ENCODE data around the gene TENM4. TPM values are rescaled to one million over a fixed set of nuclear protein-coding genes. Genes with fewer than 3 reads are reported as not detected.

Gene TENM4
- polyA plus RNA-seq, 3 donors from 2014 or later: not detected

- no peak overlapping the region for H3K27ac Mint-ChIP-seq
- H3K4me1 Mint-ChIP-seq: no peaks in the 10 kb centered on the region
- H3K9me3 Mint-ChIP-seq: no peaks in the 10 kb centered on the region
- no peak for DNase-seq
- no peak overlapping the region for H3K4me3 Mint-ChIP-seq
- peaks cover 0 to 8% (median 3%) of the 10 kb centered on the region in 3 donors for H3K27me3 Mint-ChIP-seq (ENCODE audit: low read depth in 3 of 3)
- no peaks in the 10 kb centered on the region for H3K36me3 Mint-ChIP-seq
Observed at GRCh38 chr11:78699609-78700135, 741.2 kb downstream of the TENM4 start.

GRCh38 chr11:78698612-78699011, 742.2 kb downstream of the TENM4 start:
- H3K27me3 Mint-ChIP-seq (ENCODE audit: low read depth in 3 of 3): peaks cover 0 to 11% (median 3%) of the 10 kb centered on the region in 3 donors
- H3K27ac Mint-ChIP-seq: no peak overlapping the region
- H3K4me1 Mint-ChIP-seq: no peaks in the 10 kb centered on the region
- no peak for DNase-seq
- no peak overlapping the region for H3K4me3 Mint-ChIP-seq
- H3K9me3 Mint-ChIP-seq: no peaks in the 10 kb centered on the region
- no peaks in the 10 kb centered on the region for H3K36me3 Mint-ChIP-seq

GRCh38 chr11:78696177-78696576, 744.7 kb downstream of the TENM4 start:
- Mint-ChIP-seq H3K9me3 (no peaks in the 10 kb centered on the region), H3K27me3 (ENCODE audit: low read depth in 3 of 3) (peaks cover 0 to 11% (median 0%) of the 10 kb centered on the region in 3 donors), H3K4me1 (no peaks in the 10 kb centered on the region), H3K4me3 (no peak overlapping the region), H3K27ac (no peak overlapping the region), H3K36me3 (no peaks in the 10 kb centered on the region)
- DNase-seq: no peak

GRCh38 chr11:78694152-78694551, 746.7 kb downstream of the TENM4 start:
- Mint-ChIP-seq H3K9me3 (peaks cover 0 to 1% (median 0%) of the 10 kb centered on the region in 6 donors), H3K4me3 (no peak overlapping the region), H3K4me1 (no peaks in the 10 kb centered on the region), H3K36me3 (no peaks in the 10 kb centered on the region), H3K27me3 (ENCODE audit: low read depth in 3 of 3) (peaks cover 0 to 8% (median 2%) of the 10 kb centered on the region in 3 donors), H3K27ac (no peak overlapping the region)
- DNase-seq: no peak

GRCh38 chr11:78691215-78691614, 749.6 kb downstream of the TENM4 start:
- Mint-ChIP-seq H3K27me3 (ENCODE audit: low read depth in 3 of 3) (peaks cover 2 to 7% (median 3%) of the 10 kb centered on the region in 3 donors), H3K27ac (no peak overlapping the region), H3K4me1 (no peaks in the 10 kb centered on the region)

GRCh38 chr11:78690352-78690987, 750.4 kb downstream of the TENM4 start:
- peaks cover 2 to 3% (median 3%) of the 10 kb centered on the region in 3 donors for H3K27me3 Mint-ChIP-seq (ENCODE audit: low read depth in 3 of 3)
- DNase-seq: no peak
- H3K27ac Mint-ChIP-seq: no peak overlapping the region
- peaks cover 0 to 1% (median 0%) of the 10 kb centered on the region in 6 donors for H3K9me3 Mint-ChIP-seq
- no peaks in the 10 kb centered on the region for H3K4me1 Mint-ChIP-seq
- no peak overlapping the region for H3K4me3 Mint-ChIP-seq
- H3K36me3 Mint-ChIP-seq: no peaks in the 10 kb centered on the region

More at GRCh38 chr11:78691215-78691614, 749.6 kb downstream of the TENM4 start:
- no peak for DNase-seq
- Mint-ChIP-seq H3K4me3 (no peak overlapping the region), H3K9me3 (peaks cover 0 to 1% (median 0%) of the 10 kb centered on the region in 6 donors), H3K36me3 (no peaks in the 10 kb centered on the region)

GRCh38 chr11:78689585-78690153, 751.2 kb downstream of the TENM4 start:
- H3K36me3 Mint-ChIP-seq: no peaks in the 10 kb centered on the region
- peaks cover 0 to 1% (median 0%) of the 10 kb centered on the region in 6 donors for H3K9me3 Mint-ChIP-seq
- no peak for DNase-seq
- no peak overlapping the region for H3K27ac Mint-ChIP-seq
- no peaks in the 10 kb centered on the region for H3K4me1 Mint-ChIP-seq
- H3K4me3 Mint-ChIP-seq: no peak overlapping the region
- peaks cover 2 to 3% (median 3%) of the 10 kb centered on the region in 3 donors for H3K27me3 Mint-ChIP-seq (ENCODE audit: low read depth in 3 of 3)

GRCh38 chr11:78689101-78689500, 751.7 kb downstream of the TENM4 start:
- no peaks in the 10 kb centered on the region for H3K4me1 Mint-ChIP-seq
- H3K9me3 Mint-ChIP-seq: peaks cover 0 to 1% (median 0%) of the 10 kb centered on the region in 6 donors
- H3K27me3 Mint-ChIP-seq (ENCODE audit: low read depth in 3 of 3): peaks cover 3% of the 10 kb centered on the region in 3 donors
- DNase-seq: no peak
- no peak overlapping the region for H3K4me3 Mint-ChIP-seq
- H3K27ac Mint-ChIP-seq: no peak overlapping the region
- H3K36me3 Mint-ChIP-seq: no peaks in the 10 kb centered on the region

- Mint-ChIP-seq H3K36me3 (no peaks in the 10 kb centered on the region), H3K4me1 (no peaks in the 10 kb centered on the region), H3K27me3 (ENCODE audit: low read depth in 3 of 3) (peaks cover 0 to 5% (median 5%) of the 10 kb centered on the region in 3 donors), H3K27ac (no peak overlapping the region), H3K4me3 (no peak overlapping the region), H3K9me3 (peaks cover 0 to 5% (median 0%) of the 10 kb centered on the region in 6 donors)
- DNase-seq: no peak
Observed at GRCh38 chr11:78688460-78688859, 752.4 kb downstream of the TENM4 start.

- DNase-seq: no peak
- H3K9me3 Mint-ChIP-seq: peaks cover 0 to 5% (median 0%) of the 10 kb centered on the region in 6 donors
- H3K27me3 Mint-ChIP-seq (ENCODE audit: low read depth in 3 of 3): peaks cover 0 to 5% (median 3%) of the 10 kb centered on the region in 3 donors
- no peak overlapping the region for H3K4me3 Mint-ChIP-seq
- no peak overlapping the region for H3K27ac Mint-ChIP-seq
- no peaks in the 10 kb centered on the region for H3K4me1 Mint-ChIP-seq
- no peaks in the 10 kb centered on the region for H3K36me3 Mint-ChIP-seq
Observed at GRCh38 chr11:78685156-78685555, 755.7 kb downstream of the TENM4 start.

- Mint-ChIP-seq H3K9me3 (peaks cover 0 to 5% (median 0%) of the 10 kb centered on the region in 6 donors), H3K4me3 (no peak overlapping the region), H3K27me3 (ENCODE audit: low read depth in 3 of 3) (peaks cover 0 to 5% (median 3%) of the 10 kb centered on the region in 3 donors), H3K4me1 (no peaks in the 10 kb centered on the region), H3K36me3 (no peaks in the 10 kb centered on the region), H3K27ac (no peak overlapping the region)
- no peak for DNase-seq
Observed at GRCh38 chr11:78684377-78684776, 756.5 kb downstream of the TENM4 start.

GRCh38 chr11:78683774-78684173, 757.1 kb downstream of the TENM4 start:
- no peak for DNase-seq
- Mint-ChIP-seq H3K9me3 (peaks cover 0 to 5% (median 0%) of the 10 kb centered on the region in 6 donors), H3K4me1 (no peaks in the 10 kb centered on the region), H3K27me3 (ENCODE audit: low read depth in 3 of 3) (peaks cover 0 to 5% (median 3%) of the 10 kb centered on the region in 3 donors), H3K36me3 (no peaks in the 10 kb centered on the region), H3K4me3 (no peak overlapping the region), H3K27ac (no peak overlapping the region)

GRCh38 chr11:78676026-78676557, 764.7 kb downstream of the TENM4 start:
- no peak for DNase-seq
- H3K36me3 Mint-ChIP-seq: no peaks in the 10 kb centered on the region
- no peaks in the 10 kb centered on the region for H3K4me1 Mint-ChIP-seq
- no peak overlapping the region for H3K4me3 Mint-ChIP-seq
- no peaks in the 10 kb centered on the region for H3K9me3 Mint-ChIP-seq
- H3K27me3 Mint-ChIP-seq (ENCODE audit: low read depth in 3 of 3): no peaks in the 10 kb centered on the region
- no peak overlapping the region for H3K27ac Mint-ChIP-seq

Data from immature natural killer cell (primary cell).